ENCODE data around the gene NPEPPS.

DNA sequence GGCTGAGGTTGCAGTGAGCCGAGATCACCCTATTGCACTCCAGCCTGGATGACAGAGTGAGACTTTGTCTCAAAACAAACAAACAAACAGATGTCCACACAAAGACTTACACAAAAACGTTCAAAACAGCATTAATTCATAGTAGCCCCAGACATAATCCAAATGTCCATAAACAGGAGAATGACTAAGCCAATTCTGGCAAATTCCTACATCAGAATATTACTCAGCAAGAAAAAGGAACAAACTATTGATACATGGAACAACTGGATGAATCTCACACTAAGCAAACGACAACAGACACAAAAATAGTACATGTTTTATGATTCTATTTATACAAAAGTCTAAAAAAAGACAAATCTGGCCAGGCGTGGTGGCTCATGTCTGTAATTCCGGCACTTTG is 108.0 kb downstream of the NPEPPS start:
- TF ChIP-seq, protein P1, sequence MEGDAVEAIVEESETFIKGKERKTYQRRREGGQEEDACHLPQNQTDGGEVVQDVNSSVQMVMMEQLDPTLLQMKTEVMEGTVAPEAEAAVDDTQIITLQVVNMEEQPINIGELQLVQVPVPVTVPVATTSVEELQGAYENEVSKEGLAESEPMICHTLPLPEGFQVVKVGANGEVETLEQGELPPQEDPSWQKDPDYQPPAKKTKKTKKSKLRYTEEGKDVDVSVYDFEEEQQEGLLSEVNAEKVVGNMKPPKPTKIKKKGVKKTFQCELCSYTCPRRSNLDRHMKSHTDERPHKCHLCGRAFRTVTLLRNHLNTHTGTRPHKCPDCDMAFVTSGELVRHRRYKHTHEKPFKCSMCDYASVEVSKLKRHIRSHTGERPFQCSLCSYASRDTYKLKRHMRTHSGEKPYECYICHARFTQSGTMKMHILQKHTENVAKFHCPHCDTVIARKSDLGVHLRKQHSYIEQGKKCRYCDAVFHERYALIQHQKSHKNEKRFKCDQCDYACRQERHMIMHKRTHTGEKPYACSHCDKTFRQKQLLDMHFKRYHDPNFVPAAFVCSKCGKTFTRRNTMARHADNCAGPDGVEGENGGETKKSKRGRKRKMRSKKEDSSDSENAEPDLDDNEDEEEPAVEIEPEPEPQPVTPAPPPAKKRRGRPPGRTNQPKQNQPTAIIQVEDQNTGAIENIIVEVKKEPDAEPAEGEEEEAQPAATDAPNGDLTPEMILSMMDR (optimal IDR thresholded peaks at IDR 0.05 in 1 of 3, IDR thresholded peaks at IDR 0.05 in 1 of 3, conservative IDR thresholded peaks at IDR 0.05 in 1 of 3; ENCODE audit: extremely low read depth in 1 of 3, insufficient read depth in 2 of 3, low read length in 3 of 3): no peak
- no peak for TF ChIP-seq EZH2 (IDR thresholded peaks at IDR 0.05; ENCODE audit: low read length)

All from keratinocyte (primary cell).